ENCODE results near the gene RAB27A. TPM values are rescaled to one million over a fixed set of nuclear protein-coding genes. Genes with fewer than 3 reads are reported as not detected.
A peak's percentile ranks its signal among the peaks of the same experiment; 100 is the strongest.

Gene RAB27A
- polyA plus RNA-seq, 1 donor (not counting 4 experiments of a cell fraction or from before 2014, with no cell fraction given), result 10.8 TPM

GRCh38 chr15:55196458-55197361 is 92.9 kb downstream of the RAB27A start, which contains the start of gene RSL24D1:
Gene RSL24D1, minus strand, starts transcription at chr15:55196941. Its CDS starts 51 bp downstream, at chr15:55196890.
- peak; percentile 94 for FAIRE-seq
- no peaks in the 10 kb centered on the region for H3K27me3 ChIP-seq (ENCODE audit: control insufficient read depth, extremely low read depth, insufficient read depth, low read length)

GRCh38 chr15:55195996-55196395 is 93.6 kb downstream of the RAB27A start:
- dilution Hi-C loops (cut with MboI; ENCODE audit: extremely low pct_ligation_motif_present, low sequenced_read_pairs), result no loop called here
- peaks cover 5% of the 10 kb centered on the region for H4K20me1 ChIP-seq (ENCODE audit: control insufficient read depth, extremely low read depth, insufficient read depth, low read length)

More at GRCh38 chr15:55196458-55197361, 92.9 kb downstream of the RAB27A start, which contains the start of gene RSL24D1:
- peaks cover 49% of the 10 kb centered on the region for H3K79me2 ChIP-seq (ENCODE audit: control insufficient read depth, insufficient read depth, low read length)
- H4K20me1 ChIP-seq (ENCODE audit: control insufficient read depth, extremely low read depth, insufficient read depth, low read length), result peaks cover 5% of the 10 kb centered on the region
- peak within 1 kb of the TSS; percentile 97 for H3K27ac ChIP-seq (ENCODE audit: control insufficient read depth, insufficient read depth, low read length)
- peaks cover 16% of the 10 kb centered on the region for H3K4me1 ChIP-seq (ENCODE audit: control insufficient read depth, extremely low read depth, insufficient read depth, low read length)
- peak within 1 kb of the TSS; percentile 89 to 96 (median 95) for H3K4me3 ChIP-seq (ENCODE audit: control insufficient read depth in 2 of 3, extremely low read depth in 1 of 3, insufficient read depth in 2 of 3, low read depth in 1 of 3, low read length in 3 of 3)
- H3K9me3 ChIP-seq (ENCODE audit: control insufficient read depth, low read depth, low read length), result no peaks in the 10 kb centered on the region
- H3K36me3 ChIP-seq (ENCODE audit: control insufficient read depth in 2 of 2, extremely low read depth in 1 of 2, insufficient read depth in 2 of 2, low read length in 2 of 2), result peaks cover 6 to 11% of the 10 kb centered on the region in 2 experiments
- no peaks in the 10 kb centered on the region for H3K9me1 ChIP-seq (ENCODE audit: control insufficient read depth, extremely low read depth, insufficient read depth, low read length)
- H3K9ac ChIP-seq (ENCODE audit: control insufficient read depth, extremely low read depth, insufficient read depth, low read length), result peak within 1 kb of the TSS; percentile 97
- dilution Hi-C loops (cut with MboI; ENCODE audit: extremely low pct_ligation_motif_present, low sequenced_read_pairs), result no loop called here
- peak within 1 kb of the TSS; percentile 92 for H3K4me2 ChIP-seq (ENCODE audit: control insufficient read depth, extremely low read depth, insufficient read depth, low read depth, low read length)
- TF ChIP-seq EZH2 (IDR thresholded peaks at IDR 0.05; ENCODE audit: low read length) (no peak), CTCF (optimal IDR thresholded peaks at IDR 0.05 in 1 of 3, IDR thresholded peaks at IDR 0.05 in 1 of 3, conservative IDR thresholded peaks at IDR 0.05 in 1 of 3; ENCODE audit: extremely low read depth in 1 of 3, insufficient read depth in 2 of 3, low read length in 3 of 3) (peak; percentile 45 to 67 (median 48))
- H2AFZ ChIP-seq (ENCODE audit: control insufficient read depth, low read length), result peak within 1 kb of the TSS; percentile 97
- peak; percentile 87 for DNase-seq (ENCODE audit: low read depth, low spot score)

More at GRCh38 chr15:55195996-55196395, 93.6 kb downstream of the RAB27A start:
- Histone ChIP-seq H3K4me1 (ENCODE audit: control insufficient read depth, extremely low read depth, insufficient read depth, low read length) (peaks cover 16% of the 10 kb centered on the region), H3K4me3 (ENCODE audit: control insufficient read depth in 2 of 3, extremely low read depth in 1 of 3, insufficient read depth in 2 of 3, low read depth in 1 of 3, low read length in 3 of 3) (peak overlapping the region; percentile 89 to 96 (median 95)), H3K9me3 (ENCODE audit: control insufficient read depth, low read depth, low read length) (no peaks in the 10 kb centered on the region), H3K4me2 (ENCODE audit: control insufficient read depth, extremely low read depth, insufficient read depth, low read depth, low read length) (peak overlapping the region; percentile 86), H3K79me2 (ENCODE audit: control insufficient read depth, insufficient read depth, low read length) (peaks cover 56% of the 10 kb centered on the region), H3K9me1 (ENCODE audit: control insufficient read depth, extremely low read depth, insufficient read depth, low read length) (no peaks in the 10 kb centered on the region), H2AFZ (ENCODE audit: control insufficient read depth, low read length) (peak overlapping the region; percentile 97), H3K36me3 (ENCODE audit: control insufficient read depth in 2 of 2, extremely low read depth in 1 of 2, insufficient read depth in 2 of 2, low read length in 2 of 2) (peaks cover 6 to 17% of the 10 kb centered on the region in 2 experiments), H3K27ac (ENCODE audit: control insufficient read depth, insufficient read depth, low read length) (peak overlapping the region; percentile 97), H3K27me3 (ENCODE audit: control insufficient read depth, extremely low read depth, insufficient read depth, low read length) (no peaks in the 10 kb centered on the region), H3K9ac (ENCODE audit: control insufficient read depth, extremely low read depth, insufficient read depth, low read length) (peak overlapping the region; percentile 97)
- no peak for TF ChIP-seq EZH2 (IDR thresholded peaks at IDR 0.05; ENCODE audit: low read length)
- no peak for FAIRE-seq
- no peak for DNase-seq (ENCODE audit: low read depth, low spot score)
